Dedifferentiated amniotic fluid mesenchymal stem cell (primary cell): ENCODE data around the gene RANBP10.

ENCODE experiments used
- DNase-seq: peaks from one replicate; pipeline ENCODE4 v3.0.0-alpha.2; 2016; ENCODE audit errors: extremely low spot score

Gene RANBP10

GRCh38 chr16:67828651-67829050 lies 22.3 kb upstream of the RANBP10 start:
- DNase-seq, result no peak

DNA sequence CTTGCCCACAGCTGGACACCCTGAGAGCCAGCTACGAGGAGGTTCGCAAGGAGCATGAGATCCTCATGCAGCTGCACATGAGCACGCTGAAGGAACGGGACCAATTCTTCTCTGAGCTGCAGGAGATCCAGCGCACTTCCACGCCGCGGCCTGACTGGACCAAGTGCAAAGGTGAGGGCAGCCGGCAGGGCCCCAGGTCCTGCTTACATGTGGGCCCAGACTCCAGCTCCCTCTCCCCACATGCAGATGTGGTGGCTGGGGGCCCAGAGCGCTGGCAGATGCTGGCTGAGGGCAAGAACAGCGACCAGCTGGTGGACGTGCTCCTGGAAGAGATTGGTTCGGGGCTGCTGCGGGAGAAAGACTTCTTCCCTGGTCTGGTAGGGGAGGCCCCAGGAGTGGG lies 19.5 kb upstream of the RANBP10 start:
- DNase-seq, result no peak

DNA sequence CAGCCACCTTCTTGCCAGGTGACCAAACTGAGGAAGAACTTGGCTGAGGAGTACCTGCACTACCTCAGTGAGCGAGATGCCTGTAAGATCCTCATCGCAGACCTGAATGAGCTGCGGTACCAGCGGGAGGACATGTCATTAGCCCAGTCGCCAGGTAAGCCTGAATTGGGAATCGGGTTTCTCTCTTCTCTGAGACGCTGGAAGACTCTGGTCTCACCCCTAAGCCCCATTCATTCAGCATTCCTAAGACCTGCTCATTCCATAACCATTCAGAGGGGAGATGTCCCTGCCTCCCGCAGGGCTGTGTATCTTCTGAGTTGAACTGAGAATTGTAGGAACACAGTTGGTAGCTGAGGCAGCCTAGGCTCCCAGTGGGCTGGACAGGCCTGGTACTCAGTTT lies 18.8 kb upstream of the RANBP10 start:
- no peak for DNase-seq

DNA sequence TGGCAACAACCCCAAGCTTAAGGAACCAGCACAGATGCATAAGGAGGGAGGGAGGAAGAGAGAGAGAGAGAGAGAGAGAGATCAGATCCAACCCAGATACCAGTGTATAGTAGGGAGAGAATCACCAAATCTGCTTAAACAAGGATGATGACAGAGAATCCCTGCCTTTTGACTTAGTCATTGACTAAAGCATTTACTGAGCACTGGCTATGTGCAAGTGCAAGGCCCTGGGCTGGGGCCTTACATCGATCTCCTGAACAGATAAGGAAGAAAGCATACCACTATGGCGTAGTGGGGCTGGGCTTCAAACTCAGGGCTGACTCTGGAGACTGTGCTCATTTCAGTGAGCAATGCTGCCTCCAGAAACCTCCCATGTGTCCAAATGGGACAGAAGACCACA lies 16.2 kb upstream of the RANBP10 start:
- DNase-seq, result no peak

DNA sequence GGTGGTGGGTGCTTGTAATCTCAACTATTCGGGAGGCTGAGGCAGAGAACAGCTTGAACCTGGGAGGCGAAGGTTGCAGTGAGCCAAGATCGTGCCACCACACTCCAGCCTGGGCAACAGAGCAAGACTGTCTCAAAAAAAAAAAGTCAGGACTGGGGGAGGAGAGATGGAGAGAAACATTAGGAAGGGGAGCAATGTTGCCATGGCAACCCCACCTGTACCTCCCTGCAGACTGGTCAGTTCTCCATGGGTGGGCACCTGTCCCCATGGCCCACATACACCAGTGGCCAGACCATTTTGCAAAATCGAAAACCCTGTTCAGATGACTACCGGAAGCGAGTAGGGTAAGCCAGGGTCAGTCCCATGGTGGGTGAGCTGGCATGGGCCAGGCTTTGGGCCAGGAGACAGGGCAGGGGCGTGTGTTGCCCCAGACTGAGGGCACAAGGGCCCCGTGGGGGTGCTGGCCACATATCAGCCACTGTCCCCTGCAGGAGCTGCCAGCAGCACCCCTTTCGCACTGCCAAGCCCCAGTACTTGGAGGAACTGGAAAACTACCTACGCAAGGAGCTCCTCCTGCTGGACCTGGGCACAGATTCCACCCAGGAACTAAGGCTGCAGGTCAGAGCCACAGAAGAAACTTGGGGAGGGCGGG lies 14.4 kb upstream of the RANBP10 start:
- no peak for DNase-seq

DNA sequence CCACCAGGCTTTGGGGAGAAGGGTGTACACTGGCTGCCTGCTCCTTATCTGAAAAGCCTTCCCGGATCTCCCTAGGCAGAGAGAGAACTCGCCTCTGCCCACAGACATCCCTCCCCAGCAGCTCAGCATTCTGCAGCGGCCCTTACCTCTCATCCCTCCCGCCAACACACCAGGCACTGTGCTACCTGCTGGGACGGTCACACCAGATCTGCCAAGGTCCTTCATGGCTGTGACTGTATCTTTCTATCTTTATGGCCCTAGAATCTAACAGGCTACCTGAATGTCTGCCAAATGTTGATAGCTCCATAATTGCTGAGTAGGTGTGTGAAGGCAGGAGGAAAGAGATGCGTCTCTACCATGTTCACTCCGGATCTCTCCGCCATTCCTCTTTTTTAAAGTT lies 8.2 kb upstream of the RANBP10 start:
- DNase-seq, result no peak

DNA sequence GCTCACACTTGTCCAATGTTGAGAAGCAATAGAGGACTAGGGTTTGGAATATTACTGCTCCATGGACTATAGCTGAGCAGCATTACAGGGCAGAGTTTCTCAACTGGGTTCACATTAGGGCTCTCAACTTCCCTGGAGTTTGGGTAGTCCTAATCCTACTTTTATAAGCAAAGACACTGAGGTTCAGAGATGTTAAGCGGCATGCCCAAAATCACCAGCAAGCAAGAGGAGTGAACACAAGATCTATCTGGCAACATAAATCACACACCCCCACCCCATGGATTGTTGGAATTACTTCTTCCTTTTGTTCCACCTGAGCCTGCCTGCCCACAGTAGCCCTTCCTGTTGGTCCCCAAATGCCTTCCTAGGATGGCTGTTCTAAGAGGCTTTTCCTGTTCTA lies 5.5 kb upstream of the RANBP10 start:
- no peak for DNase-seq

- no peak for DNase-seq
These were observed 855 bp upstream of the RANBP10 start for GRCh38 chr16:67807148-67807682.

- DNase-seq, result no peak
These were observed 487 bp downstream of the RANBP10 start for GRCh38 chr16:67805718-67806427.

- DNase-seq, result no peak
These were observed 1.4 kb downstream of the RANBP10 start for GRCh38 chr16:67804853-67805542.

- DNase-seq, result no peak
These were observed 2.5 kb downstream of the RANBP10 start for GRCh38 chr16:67803894-67804293.

- no peak for DNase-seq
These were observed 4.5 kb downstream of the RANBP10 start for GRCh38 chr16:67801883-67802282.

- no peak for DNase-seq
These were observed 5.1 kb downstream of the RANBP10 start for GRCh38 chr16:67801241-67801640.

DNA sequence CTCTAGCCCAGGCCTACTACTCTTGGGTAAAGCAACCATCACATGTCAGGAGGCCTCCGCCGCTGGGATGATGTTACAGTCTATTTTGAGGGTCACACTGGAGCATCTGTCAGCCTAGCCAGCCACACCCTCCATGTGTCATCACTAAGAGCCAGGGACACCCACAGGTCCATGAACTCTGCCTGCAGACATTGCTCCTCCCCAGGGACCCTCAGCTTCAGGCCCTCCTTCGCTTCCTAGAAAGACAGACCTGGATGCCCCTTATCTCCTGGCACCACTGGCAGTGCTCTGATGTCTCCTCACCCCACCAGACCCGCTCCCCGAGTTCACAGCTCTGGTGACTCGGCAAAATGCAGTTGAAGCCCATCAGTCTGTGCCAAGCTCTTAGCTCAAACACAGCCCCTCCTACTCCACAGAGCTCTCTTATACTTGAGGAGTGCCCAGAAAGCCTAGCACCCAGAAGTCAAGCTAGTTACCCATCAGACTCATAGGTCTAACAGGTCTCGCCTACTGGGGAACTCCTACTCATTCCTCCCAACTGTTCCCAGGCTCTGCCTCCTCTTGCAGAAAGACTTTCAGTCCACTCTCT lies 5.9 kb downstream of the RANBP10 start:
- no peak for DNase-seq

DNA sequence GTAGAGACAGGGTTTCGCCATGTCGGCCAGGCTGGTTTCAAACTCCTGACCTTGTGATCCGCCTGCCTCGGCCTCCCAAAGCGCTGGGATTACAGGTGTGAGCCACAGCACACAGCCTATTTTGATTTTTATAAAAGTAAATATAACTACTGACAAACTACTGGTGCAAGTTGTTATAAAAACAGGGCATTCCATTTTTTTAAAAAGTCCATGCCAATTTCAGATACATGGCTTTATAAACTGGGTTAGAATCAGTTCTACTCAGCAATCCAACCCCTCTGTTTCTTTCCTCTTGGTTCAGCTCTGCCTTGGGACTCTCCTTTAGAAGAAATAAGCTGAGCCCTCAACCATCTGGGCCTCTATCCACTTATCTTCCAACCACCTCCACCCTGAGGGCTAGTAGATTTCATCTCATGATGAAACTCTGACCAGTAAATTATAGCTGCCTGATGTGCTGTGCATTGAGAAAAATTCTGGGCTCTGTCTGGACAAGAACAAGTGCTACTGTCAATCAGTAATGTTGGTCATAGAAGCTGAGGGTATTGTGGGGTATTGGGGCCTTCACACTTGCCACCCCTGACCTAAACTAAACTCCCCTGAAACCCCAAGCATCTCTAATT lies 10.2 kb downstream of the RANBP10 start:
- peak; percentile 29 for DNase-seq

GRCh38 chr16:67790071-67790470 lies 16.3 kb downstream of the RANBP10 start:
- DNase-seq, result no peak

- DNase-seq, result no peak
These were observed 19.9 kb downstream of the RANBP10 start for GRCh38 chr16:67786491-67786890.

DNA sequence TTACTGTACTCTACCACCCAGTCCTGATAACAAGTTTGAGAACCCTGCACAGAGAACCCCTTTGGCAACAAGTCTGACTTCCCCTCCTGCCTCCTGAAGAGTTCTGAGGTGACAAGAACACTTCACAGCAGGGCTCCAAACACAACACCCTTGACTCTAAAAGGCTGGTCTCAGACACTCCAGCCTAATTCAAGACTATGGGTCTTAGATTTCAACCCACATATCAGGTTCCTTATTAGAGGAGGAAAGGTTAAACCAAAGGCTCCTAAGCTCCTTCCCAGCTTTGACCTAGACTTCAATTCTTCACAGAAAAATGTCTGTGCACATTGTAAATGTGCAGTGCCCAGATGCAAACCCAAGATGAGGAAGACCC lies 23.0 kb downstream of the RANBP10 start:
- DNase-seq, result no peak

DNA sequence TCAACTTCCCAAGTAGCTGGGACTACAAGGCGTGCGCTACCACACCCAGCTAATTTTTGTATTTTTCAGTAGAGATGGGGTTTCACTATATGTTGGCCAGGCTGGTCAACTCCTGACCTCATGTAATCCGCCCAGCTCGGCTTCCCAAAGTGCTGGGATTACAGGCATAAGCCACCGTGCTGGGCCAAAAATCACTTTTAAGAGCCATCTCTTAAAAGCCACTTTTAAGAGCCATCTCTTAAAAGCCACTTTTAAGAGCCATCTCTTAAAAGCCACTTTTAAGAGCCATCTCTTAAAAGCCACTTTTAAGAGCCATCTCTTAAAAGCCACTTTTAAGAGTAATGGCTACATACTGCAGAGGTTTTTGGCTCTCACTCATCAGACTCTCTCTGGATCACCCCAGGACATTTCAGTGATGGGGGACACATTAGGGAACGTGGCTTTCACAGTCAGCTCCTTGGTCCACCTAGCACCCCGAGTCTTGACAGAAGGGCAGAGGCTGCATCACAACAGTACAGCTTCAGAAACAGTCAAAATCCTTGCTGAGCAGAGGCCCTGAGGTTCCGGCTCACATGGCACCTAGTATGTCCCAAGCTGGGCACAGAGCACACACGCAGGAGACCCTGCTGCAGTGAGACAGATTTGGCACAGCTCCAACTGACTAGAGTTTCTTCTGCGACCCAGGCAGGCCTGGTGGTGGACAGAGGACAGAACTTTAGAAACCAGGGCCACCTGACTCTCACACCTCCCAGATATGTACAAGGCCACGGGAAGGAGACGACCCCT lies 23.6 kb downstream of the RANBP10 start:
- no peak for DNase-seq

GRCh38 chr16:67781565-67781921 lies 24.8 kb downstream of the RANBP10 start:
- DNase-seq, result no peak

DNA sequence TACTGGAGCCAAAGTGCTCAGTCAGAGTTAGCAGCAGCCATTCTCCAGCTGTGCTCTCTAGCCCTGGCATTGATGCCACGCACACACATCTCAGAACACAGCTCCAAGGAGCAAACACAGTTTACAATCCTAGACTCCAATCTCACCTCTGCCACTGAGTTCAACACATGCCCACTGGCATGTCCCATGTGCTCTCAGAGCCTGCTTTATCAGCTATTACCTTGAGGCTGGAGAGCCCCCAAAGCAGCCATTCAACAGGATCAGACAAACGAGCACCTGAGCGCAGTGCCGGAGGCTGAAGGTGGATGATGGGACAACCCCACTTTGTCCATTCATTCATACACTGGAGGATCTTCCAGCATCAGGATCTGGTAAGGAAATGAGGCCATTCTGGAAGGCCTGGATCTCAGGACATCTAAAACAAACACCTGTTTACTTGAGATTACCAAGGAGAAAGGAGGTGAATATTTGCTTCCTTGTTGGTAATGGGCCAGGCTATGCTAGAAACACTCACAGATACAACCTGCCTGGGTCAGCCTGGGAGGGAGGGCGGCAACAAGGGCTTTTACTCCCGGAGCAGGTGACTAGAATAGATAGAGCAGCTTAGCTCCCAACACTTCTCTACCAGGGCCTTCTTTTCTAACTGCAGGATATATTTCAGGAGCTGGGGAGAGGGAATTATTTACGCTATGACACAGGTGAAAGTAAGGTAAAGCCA lies 25.4 kb downstream of the RANBP10 start:
- no peak for DNase-seq
